Astrocyte (in vitro differentiated cells and primary cell): Measurements from ENCODE around the gene GDPD4. TPM values are rescaled to one million over a fixed set of nuclear protein-coding genes. Genes with fewer than 3 reads are reported as not detected.

Source experiments
- DNase-seq: peaks from one replicate; pipeline ENCODE4 v3.0.0-alpha.2; 2010; ENCODE audit warnings: low read depth
- FAIRE-seq: peaks from 2 replicates; lab custom pipeline; 2011; peaks lifted over from hg19 to GRCh38; lab: Jason Lieb, UNC
- H2AFZ ChIP-seq: 2 replicates; pipeline ENCODE4 v1.6.0; 2012; ENCODE audit warnings: low read depth, low read length, inconsistent platforms
- H3K27ac ChIP-seq: 2 replicates; pipeline ENCODE4 v1.5.1; 2011; ENCODE audit warnings: low read depth, low read length, inconsistent platforms
- H3K27me3 ChIP-seq: 2 replicates; pipeline ENCODE4 v1.6.0; 2011; ENCODE audit warnings: low read length, inconsistent platforms; ENCODE audit not compliant: insufficient read depth
- H3K36me3 ChIP-seq: 2 replicates; pipeline ENCODE4 v1.5.1; 2011; ENCODE audit warnings: low read length, inconsistent platforms; ENCODE audit not compliant: insufficient read depth
- H3K4me1 ChIP-seq: 2 replicates; pipeline ENCODE4 v1.5.1; 2011; ENCODE audit warnings: low read length, inconsistent platforms; ENCODE audit not compliant: insufficient read depth
- H3K4me2 ChIP-seq: 2 replicates; pipeline ENCODE4 v1.6.0; 2012; ENCODE audit warnings: low read length, inconsistent platforms
- H3K4me3 ChIP-seq: 2 replicates; pipeline ENCODE4 v1.5.1; 2011; ENCODE audit warnings: low read depth, mild to moderate bottlenecking, low read length, inconsistent platforms; ENCODE audit not compliant: insufficient read depth
- H3K79me2 ChIP-seq: 2 replicates; pipeline ENCODE4 v1.6.0; 2012; ENCODE audit warnings: mild to moderate bottlenecking, low read length, inconsistent platforms; ENCODE audit not compliant: insufficient read depth
- H3K9ac ChIP-seq: 2 replicates; pipeline ENCODE4 v1.6.0; 2012; ENCODE audit warnings: mild to moderate bottlenecking, low read length, inconsistent platforms
- H3K9me3 ChIP-seq: 2 replicates; pipeline ENCODE4 v1.5.1; 2012; ENCODE audit warnings: low read depth, mild to moderate bottlenecking, low read length, inconsistent platforms; ENCODE audit not compliant: insufficient read depth
- H4K20me1 ChIP-seq: 2 replicates; pipeline ENCODE4 v1.6.0; 2012; ENCODE audit warnings: low read length, inconsistent platforms; ENCODE audit not compliant: insufficient read depth
- H3K27ac Mint-ChIP-seq: one replicate; pipeline ENCODE4 v1.8.0; 2021; ENCODE audit warnings: mild to moderate bottlenecking, mixed read lengths; ENCODE audit not compliant: unreplicated experiment
- H3K27me3 Mint-ChIP-seq: one replicate; pipeline ENCODE4 v1.8.0; 2021; ENCODE audit warnings: low read depth, mixed read lengths; ENCODE audit not compliant: unreplicated experiment
- H3K36me3 Mint-ChIP-seq: one replicate; pipeline ENCODE4 v1.8.0; 2021; ENCODE audit warnings: low read depth, mixed read lengths; ENCODE audit not compliant: unreplicated experiment
- H3K4me1 Mint-ChIP-seq: one replicate; pipeline ENCODE4 v1.8.0; 2021; ENCODE audit warnings: low read depth, mixed read lengths; ENCODE audit not compliant: unreplicated experiment
- H3K4me3 Mint-ChIP-seq: one replicate; pipeline ENCODE4 v1.8.0; 2021; ENCODE audit warnings: mild to moderate bottlenecking, moderate library complexity, mixed read lengths; ENCODE audit not compliant: unreplicated experiment
- H3K9me3 Mint-ChIP-seq: one replicate; pipeline ENCODE4 v1.8.0; 2021; ENCODE audit warnings: mild to moderate bottlenecking, mixed read lengths; ENCODE audit not compliant: unreplicated experiment
- CTCF ChIP-seq: IDR thresholded peaks from 2 replicates; pipeline ENCODE4 v1.5.1; 2011; ENCODE audit warnings: low read depth, mild to moderate bottlenecking, inconsistent platforms, low read length, moderate library complexity; ENCODE audit not compliant: insufficient read depth
- EZH2 ChIP-seq: IDR thresholded peaks from 2 replicates; pipeline ENCODE4 v1.6.1; 2012; ENCODE audit warnings: mild to moderate bottlenecking, low read length, inconsistent platforms; ENCODE audit not compliant: insufficient read depth
- total RNA-seq: library from RNA; stranded (reverse); gene quantifications from 2 replicates; pipeline ENCODE4 v1.2.1, GENCODE V29; 2021

Gene GDPD4
- total RNA-seq, 1 donor from 2014 or later = not detected

- TF ChIP-seq EZH2 (no peak), CTCF (no peak)
- H3K4me1 Mint-ChIP-seq = no peaks in the 10 kb centered on the region
- DNase-seq (peak; percentile 24), FAIRE-seq (no peak)
- H3K79me2 ChIP-seq = no peaks in the 10 kb centered on the region
- H3K27me3 Mint-ChIP-seq = peaks cover 4% of the 10 kb centered on the region
- no peaks in the 10 kb centered on the region for H3K9me3 ChIP-seq
- peaks cover 1% of the 10 kb centered on the region for H3K9me3 Mint-ChIP-seq
- no peaks in the 10 kb centered on the region for H3K36me3 ChIP-seq
- H3K27me3 ChIP-seq = no peaks in the 10 kb centered on the region
- H2AFZ ChIP-seq = no peak overlapping the region
- H3K4me3 Mint-ChIP-seq = no peak overlapping the region
- no peak overlapping the region for H3K9ac ChIP-seq
- H4K20me1 ChIP-seq = no peaks in the 10 kb centered on the region
- H3K4me3 ChIP-seq = no peak overlapping the region
- H3K27ac ChIP-seq = no peak overlapping the region
- no peaks in the 10 kb centered on the region for H3K36me3 Mint-ChIP-seq
- no peak overlapping the region for H3K4me2 ChIP-seq
- no peak overlapping the region for H3K27ac Mint-ChIP-seq
- H3K4me1 ChIP-seq = no peaks in the 10 kb centered on the region
These were observed 1.9 kb downstream of the GDPD4 start for GRCh38 chr11:77299528-77299993.

- FAIRE-seq (no peak), DNase-seq (no peak)
- Histone ChIP-seq H3K9me3 (no peaks in the 10 kb centered on the region), H3K27me3 (no peaks in the 10 kb centered on the region), H3K27ac (no peak overlapping the region), H3K9ac (no peak overlapping the region), H4K20me1 (no peaks in the 10 kb centered on the region), H3K4me2 (no peak overlapping the region), H2AFZ (no peak overlapping the region), H3K79me2 (no peaks in the 10 kb centered on the region), H3K4me1 (no peaks in the 10 kb centered on the region), H3K4me3 (no peak overlapping the region), H3K36me3 (no peaks in the 10 kb centered on the region)
- no peak for TF ChIP-seq EZH2
- TF ChIP-seq CTCF = no peak
- Mint-ChIP-seq H3K4me1 (no peaks in the 10 kb centered on the region), H3K27me3 (no peaks in the 10 kb centered on the region), H3K9me3 (peaks cover 5% of the 10 kb centered on the region), H3K27ac (no peak overlapping the region), H3K4me3 (no peak overlapping the region), H3K36me3 (no peaks in the 10 kb centered on the region)
These were observed 7.4 kb downstream of the GDPD4 start for GRCh38 chr11:77294040-77294439.

GRCh38 chr11:77289737-77290136, 11.7 kb downstream of the GDPD4 start:
- no peaks in the 10 kb centered on the region for H3K36me3 Mint-ChIP-seq
- peaks cover 11% of the 10 kb centered on the region for H3K4me1 Mint-ChIP-seq

More at GRCh38 chr11:77289737-77290136, 11.7 kb downstream of the GDPD4 start:
- FAIRE-seq (no peak), DNase-seq (no peak)
- Histone ChIP-seq H4K20me1 (no peaks in the 10 kb centered on the region), H3K4me2 (no peak overlapping the region), H3K9ac (no peak overlapping the region), H3K27ac (no peak overlapping the region), H2AFZ (no peak overlapping the region), H3K9me3 (no peaks in the 10 kb centered on the region), H3K4me1 (peaks cover 5% of the 10 kb centered on the region), H3K36me3 (no peaks in the 10 kb centered on the region), H3K4me3 (no peak overlapping the region), H3K27me3 (no peaks in the 10 kb centered on the region), H3K79me2 (no peaks in the 10 kb centered on the region)
- no peaks in the 10 kb centered on the region for H3K27me3 Mint-ChIP-seq
- TF ChIP-seq CTCF (no peak), EZH2 (no peak)
- peaks cover 5% of the 10 kb centered on the region for H3K9me3 Mint-ChIP-seq
- no peak overlapping the region for H3K27ac Mint-ChIP-seq
- no peak overlapping the region for H3K4me3 Mint-ChIP-seq
